ENCODE data around the gene ZNF414. TPM values are rescaled to one million over a fixed set of nuclear protein-coding genes. Genes with fewer than 3 reads are reported as not detected.
A peak's percentile ranks its signal among the peaks of the same experiment; 100 is the strongest.

ZNF414 gene
- total RNA-seq, 2 experiments from 2014 or later = 19.7 to 24.6 TPM

GRCh38 chr19:8536282-8536681 lies 22.3 kb upstream of the ZNF414 start:
- Mint-ChIP-seq H3K4me3 (no peak overlapping the region), H3K36me3 (peaks cover 6% of the 10 kb centered on the region), H3K27me3 (no peaks in the 10 kb centered on the region), H3K4me1 (ENCODE audit: low read depth) (no peaks in the 10 kb centered on the region), H3K9me3 (no peaks in the 10 kb centered on the region), H3K27ac (no peak overlapping the region)
- intact Hi-C loops (cut with micrococcal nuclease) = no loop called here
- ChIA-PET CTCF (no interaction called here), POLR2A (no interaction called here)
- DNase-seq = no peak

GRCh38 chr19:8532225-8532624 lies 18.3 kb upstream of the ZNF414 start:
- DNase-seq = no peak
- no peak overlapping the region for H3K4me3 Mint-ChIP-seq
- ChIA-PET CTCF (no interaction called here), POLR2A (no interaction called here)
- H3K27me3 Mint-ChIP-seq = no peaks in the 10 kb centered on the region
- H3K9me3 Mint-ChIP-seq = no peaks in the 10 kb centered on the region
- peaks cover 22% of the 10 kb centered on the region for H3K36me3 Mint-ChIP-seq
- intact Hi-C loops (cut with micrococcal nuclease) = no loop called here
- peaks cover 10% of the 10 kb centered on the region for H3K4me1 Mint-ChIP-seq (ENCODE audit: low read depth)
- no peak overlapping the region for H3K27ac Mint-ChIP-seq

- Mint-ChIP-seq H3K27ac (no peak overlapping the region), H3K4me1 (ENCODE audit: low read depth) (peaks cover 10% of the 10 kb centered on the region), H3K9me3 (no peaks in the 10 kb centered on the region), H3K27me3 (no peaks in the 10 kb centered on the region), H3K36me3 (peaks cover 27% of the 10 kb centered on the region), H3K4me3 (no peak overlapping the region)
- POLR2A ChIA-PET = interaction anchor here (0.7 to 1.7 kb wide), 4 partner anchors 11 to 159 kb away, joined by 3 to 4 read pairs (median 3); partner anchors contain the start of gene ZNF414
- intact Hi-C loops (cut with micrococcal nuclease) = no loop called here
- CTCF ChIA-PET = interaction anchor here (0.7 kb wide), 1 partner anchor 264 kb away, joined by 3 read pairs; no protein-coding TSS in a partner anchor
- no peak for DNase-seq
Observed at GRCh38 chr19:8531470-8531869, 17.5 kb upstream of the ZNF414 start.

GRCh38 chr19:8530061-8530679 lies 16.2 kb upstream of the ZNF414 start:
- Mint-ChIP-seq H3K4me3 (no peak overlapping the region), H3K4me1 (ENCODE audit: low read depth) (peaks cover 10% of the 10 kb centered on the region), H3K27me3 (no peaks in the 10 kb centered on the region), H3K36me3 (peaks cover 27% of the 10 kb centered on the region), H3K9me3 (no peaks in the 10 kb centered on the region), H3K27ac (no peak overlapping the region)
- intact Hi-C loops (cut with micrococcal nuclease) = no loop called here
- DNase-seq = no peak
- POLR2A ChIA-PET = interaction anchor here (1.3 to 1.7 kb wide), 2 partner anchors 12 to 16 kb away, joined by 3 to 4 read pairs; partner anchors contain the start of gene ZNF414
- CTCF ChIA-PET = interaction anchor here (0.6 kb wide), 1 partner anchor 52 kb away, joined by 3 read pairs; no protein-coding TSS in a partner anchor

GRCh38 chr19:8529369-8530006 lies 15.5 kb upstream of the ZNF414 start:
- Mint-ChIP-seq H3K4me1 (ENCODE audit: low read depth) (peaks cover 10% of the 10 kb centered on the region), H3K27me3 (no peaks in the 10 kb centered on the region), H3K4me3 (no peak overlapping the region), H3K27ac (no peak overlapping the region), H3K36me3 (peaks cover 30% of the 10 kb centered on the region), H3K9me3 (no peaks in the 10 kb centered on the region)
- DNase-seq = no peak
- ChIA-PET CTCF (no interaction called here), POLR2A (no interaction called here)
- intact Hi-C loops (cut with micrococcal nuclease) = no loop called here

GRCh38 chr19:8528500-8528899 lies 14.5 kb upstream of the ZNF414 start:
- H3K4me3 Mint-ChIP-seq = no peak overlapping the region
- intact Hi-C loops (cut with micrococcal nuclease) = no loop called here
- H3K36me3 Mint-ChIP-seq = peaks cover 30% of the 10 kb centered on the region
- H3K9me3 Mint-ChIP-seq = no peaks in the 10 kb centered on the region
- ChIA-PET CTCF (interaction anchor here (1.4 kb wide), 1 partner anchor 51 kb away, joined by 3 read pairs; no protein-coding TSS in a partner anchor), POLR2A (interaction anchor here (0.9 kb wide), 1 partner anchor 41 kb away, joined by 4 read pairs; no protein-coding TSS in a partner anchor)
- H3K27ac Mint-ChIP-seq = no peak overlapping the region
- H3K4me1 Mint-ChIP-seq (ENCODE audit: low read depth) = peaks cover 10% of the 10 kb centered on the region
- no peaks in the 10 kb centered on the region for H3K27me3 Mint-ChIP-seq
- no peak for DNase-seq

GRCh38 chr19:8526345-8527091 lies 12.6 kb upstream of the ZNF414 start:
- Mint-ChIP-seq H3K4me3 (no peak overlapping the region), H3K36me3 (peaks cover 28% of the 10 kb centered on the region), H3K9me3 (no peaks in the 10 kb centered on the region), H3K4me1 (ENCODE audit: low read depth) (peaks cover 10% of the 10 kb centered on the region), H3K27me3 (no peaks in the 10 kb centered on the region), H3K27ac (no peak overlapping the region)
- CTCF ChIA-PET = no interaction called here
- no peak for DNase-seq
- intact Hi-C loops (cut with micrococcal nuclease) = no loop called here
- POLR2A ChIA-PET = no interaction called here

GRCh38 chr19:8525401-8525684 lies 11.4 kb upstream of the ZNF414 start:
- Mint-ChIP-seq H3K9me3 (no peaks in the 10 kb centered on the region), H3K27me3 (no peaks in the 10 kb centered on the region), H3K27ac (no peak overlapping the region), H3K4me3 (no peak overlapping the region), H3K36me3 (peaks cover 28% of the 10 kb centered on the region), H3K4me1 (ENCODE audit: low read depth) (peaks cover 10% of the 10 kb centered on the region)
- intact Hi-C loops (cut with micrococcal nuclease) = no loop called here
- CTCF ChIA-PET = interaction anchor here (1.1 kb wide), 1 partner anchor 54 kb away, joined by 7 read pairs; no protein-coding TSS in a partner anchor
- POLR2A ChIA-PET = interaction anchor here (1.2 kb wide), 1 partner anchor 11 kb away, joined by 3 read pairs; the partner anchor contains the start of gene ZNF414
- no peak for DNase-seq

GRCh38 chr19:8519388-8519787 lies 5.4 kb upstream of the ZNF414 start:
- no peaks in the 10 kb centered on the region for H3K36me3 Mint-ChIP-seq
- H3K9me3 Mint-ChIP-seq = no peaks in the 10 kb centered on the region
- H3K27me3 Mint-ChIP-seq = no peaks in the 10 kb centered on the region
- H3K4me3 Mint-ChIP-seq = no peak overlapping the region
- ChIA-PET CTCF (interaction anchor here (1.0 to 7.0 kb wide), 2 partner anchors 60 to 106 kb away, joined by 4 to 93 read pairs; partner anchors contain the start of genes MARCHF2 and MYO1F), POLR2A (interaction anchor here (0.7 kb wide), 1 partner anchor 464 kb away, joined by 4 read pairs; no protein-coding TSS in a partner anchor)
- H3K27ac Mint-ChIP-seq = no peak overlapping the region
- peaks cover 34% of the 10 kb centered on the region for H3K4me1 Mint-ChIP-seq (ENCODE audit: low read depth)
- DNase-seq = no peak
- intact Hi-C loops (cut with micrococcal nuclease) = no loop called here

GRCh38 chr19:8518536-8518935 lies 4.6 kb upstream of the ZNF414 start:
- POLR2A ChIA-PET = no interaction called here
- no peaks in the 10 kb centered on the region for H3K36me3 Mint-ChIP-seq
- H3K4me1 Mint-ChIP-seq (ENCODE audit: low read depth) = peaks cover 38% of the 10 kb centered on the region
- CTCF ChIA-PET = interaction anchor here (0.6 to 7.0 kb wide), 5 partner anchors 10 to 164 kb away, joined by 3 to 93 read pairs (median 3); partner anchors contain the start of genes MARCHF2 and MYO1F
- H3K4me3 Mint-ChIP-seq = no peak overlapping the region
- intact Hi-C loops (cut with micrococcal nuclease) = no loop called here
- H3K9me3 Mint-ChIP-seq = no peaks in the 10 kb centered on the region
- peak overlapping the region; percentile 93 for H3K27ac Mint-ChIP-seq
- H3K27me3 Mint-ChIP-seq = no peaks in the 10 kb centered on the region
- DNase-seq = peak; percentile 29

GRCh38 chr19:8517551-8518442 lies 3.8 kb upstream of the ZNF414 start:
- CTCF ChIA-PET = interaction anchor here (1.8 to 7.0 kb wide), 3 partner anchors 12 to 104 kb away, joined by 5 to 93 read pairs (median 13); partner anchors contain the start of genes MARCHF2 and MYO1F
- Mint-ChIP-seq H3K36me3 (no peaks in the 10 kb centered on the region), H3K27me3 (no peaks in the 10 kb centered on the region), H3K4me3 (peak overlapping the region; percentile 35), H3K9me3 (no peaks in the 10 kb centered on the region), H3K4me1 (ENCODE audit: low read depth) (peaks cover 43% of the 10 kb centered on the region), H3K27ac (peak overlapping the region; percentile 93)
- intact Hi-C loops (cut with micrococcal nuclease) = no loop called here
- peak; percentile 67 for DNase-seq
- POLR2A ChIA-PET = no interaction called here

Measured in activated CD4-positive, alpha-beta memory T cell treated with anti-CD3 and anti-CD28 coated beads for 36 hours (primary cell).